Skeletal muscle cell (primary cell): ENCODE data around the gene FAM81A.
A peak's percentile ranks its signal among the peaks of the same experiment; 100 is the strongest.

Source experiments
- DNase-seq: peaks from one replicate; pipeline ENCODE4 v3.0.0-alpha.2; 2010; ENCODE audit warnings: low read depth
- H3K4me3 ChIP-seq: 2 replicates; pipeline ENCODE4 v1.5.1; 2011; ENCODE audit warnings: low read depth, mild to moderate bottlenecking, control low read depth, low read length, moderate library complexity

Gene FAM81A

GRCh38 chr15:59531066-59531675, 93.2 kb downstream of the FAM81A start:
- DNase-seq, result no peak
- H3K4me3 ChIP-seq, result no peak overlapping the region

- no peak overlapping the region for H3K4me3 ChIP-seq
- DNase-seq, result no peak
Measured at GRCh38 chr15:59532770-59533379, 94.9 kb downstream of the FAM81A start.

GRCh38 chr15:59536553-59536952, 98.6 kb downstream of the FAM81A start:
- DNase-seq, result no peak
- H3K4me3 ChIP-seq, result no peak overlapping the region

- no peak overlapping the region for H3K4me3 ChIP-seq
- DNase-seq, result no peak
Measured at GRCh38 chr15:59537403-59537802, 99.4 kb downstream of the FAM81A start.

GRCh38 chr15:59538494-59538893, 100.5 kb downstream of the FAM81A start:
- no peak for DNase-seq
- H3K4me3 ChIP-seq, result no peak overlapping the region

- DNase-seq, result no peak
- H3K4me3 ChIP-seq, result no peak overlapping the region
Measured at GRCh38 chr15:59539799-59540198, 101.8 kb downstream of the FAM81A start.

- no peak for DNase-seq
- H3K4me3 ChIP-seq, result no peak overlapping the region
Measured at GRCh38 chr15:59540654-59541053, 102.7 kb downstream of the FAM81A start.

GRCh38 chr15:59541750-59542149, 103.8 kb downstream of the FAM81A start:
- no peak for DNase-seq
- H3K4me3 ChIP-seq, result no peak overlapping the region

GRCh38 chr15:59543721-59544547, 105.9 kb downstream of the FAM81A start:
- H3K4me3 ChIP-seq, result no peak overlapping the region
- no peak for DNase-seq

- no peak for DNase-seq
- no peak overlapping the region for H3K4me3 ChIP-seq
Measured at GRCh38 chr15:59545573-59545972, 107.6 kb downstream of the FAM81A start.

- no peak overlapping the region for H3K4me3 ChIP-seq
- DNase-seq, result no peak
Measured at GRCh38 chr15:59548501-59549226, 110.7 kb downstream of the FAM81A start.

GRCh38 chr15:59549301-59550185, 111.6 kb downstream of the FAM81A start:
- no peak overlapping the region for H3K4me3 ChIP-seq
- no peak for DNase-seq

- DNase-seq, result no peak
- H3K4me3 ChIP-seq, result no peak overlapping the region
Measured at GRCh38 chr15:59550530-59550929, 112.5 kb downstream of the FAM81A start.

GRCh38 chr15:59550956-59551355, 113.0 kb downstream of the FAM81A start:
- no peak overlapping the region for H3K4me3 ChIP-seq
- DNase-seq, result no peak

GRCh38 chr15:59553879-59554735, 116.1 kb downstream of the FAM81A start:
- H3K4me3 ChIP-seq, result no peak overlapping the region
- peak; percentile 29 for DNase-seq

- no peak overlapping the region for H3K4me3 ChIP-seq
- no peak for DNase-seq
Measured at GRCh38 chr15:59555696-59556095, 117.7 kb downstream of the FAM81A start.

- H3K4me3 ChIP-seq, result no peak overlapping the region
- DNase-seq, result no peak
Measured at GRCh38 chr15:59556380-59556779, 118.4 kb downstream of the FAM81A start.

GRCh38 chr15:59557581-59557980, 119.6 kb downstream of the FAM81A start:
- no peak overlapping the region for H3K4me3 ChIP-seq
- DNase-seq, result no peak
